IMR-90 (cell line): ENCODE data around the gene TSC1. TPM values are rescaled to one million over a fixed set of nuclear protein-coding genes. Genes with fewer than 3 reads are reported as not detected.

Experiments used
- ATAC-seq: fragments of 200-7000 bp; cut with Tn5 transposase; 2 replicates; pipeline ENCODE4 v1.9.1; 2020; ENCODE audit warnings: low read depth, mild to moderate bottlenecking, moderate library complexity
- BruUV-seq: library from RNA; stranded (reverse); fragments of 400-500 nt; replicated peaks from 2 replicates; lab custom pipeline; 2021; lab: Mats Ljungman, UMichigan
- CTCF ChIA-PET: fragments of 300-600 bp; formaldehyde crosslinking; extraction: SDS; loops from one replicate; lab custom pipeline; 2021; ENCODE audit warnings: antibody characterized with exemption; lab: Yijun Ruan, JAX
- POLR2A ChIA-PET: fragments of 300-600 bp; sonication (Branson Sonifier 250); formaldehyde crosslinking; loops from one replicate; lab custom pipeline; 2022; ENCODE audit warnings: antibody characterized with exemption; ENCODE audit not compliant: unreplicated experiment; lab: Charles Lee
- DNase-seq: peaks from one replicate; pipeline ENCODE4 v3.0.0; 2013
- H2AFZ ChIP-seq: replicated peaks from 2 replicates; pipeline ENCODE3; 2013; ENCODE audit warnings: low read length, mild to moderate bottlenecking; ENCODE audit not compliant: poor library complexity
- H2AK5ac ChIP-seq: 2 replicates; pipeline ENCODE4 v1.6.1; 2013; ENCODE audit warnings: low read depth, low read length, inconsistent platforms
- H2AK9ac ChIP-seq: replicated peaks from 2 replicates; pipeline ENCODE3; 2013; ENCODE audit warnings: mild to moderate bottlenecking, low read depth, low read length, moderate library complexity; ENCODE audit not compliant: poor library complexity
- H2BK120ac ChIP-seq: 2 replicates; pipeline ENCODE4 v1.6.1; 2013; ENCODE audit warnings: low read depth, low read length, inconsistent platforms
- H2BK15ac ChIP-seq: 3 replicates; pipeline ENCODE4 v1.6.1; 2013; ENCODE audit warnings: low read depth, low read length, inconsistent platforms
- H2BK20ac ChIP-seq: 2 replicates; pipeline ENCODE4 v1.6.1; 2013; ENCODE audit warnings: low read depth, mild to moderate bottlenecking, inconsistent platforms, low read length, moderate library complexity
- H2BK5ac ChIP-seq: 2 replicates; pipeline ENCODE4 v1.6.1; 2013; ENCODE audit warnings: mild to moderate bottlenecking, low read depth, low read length, inconsistent platforms; ENCODE audit not compliant: poor library complexity, severe bottlenecking
- H3K14ac ChIP-seq: replicated peaks from 2 replicates; pipeline ENCODE4 v1.6.1; 2013; ENCODE audit warnings: low read depth, low read length, inconsistent platforms
- H3K18ac ChIP-seq: 2 replicates; pipeline ENCODE4 v1.6.1; 2013; ENCODE audit warnings: low read depth, low read length, control low read depth
- H3K23ac ChIP-seq: 2 replicates; pipeline ENCODE4 v1.6.1; 2013; ENCODE audit warnings: low read depth, low read length, inconsistent platforms
- H3K27ac ChIP-seq: 2 replicates; pipeline ENCODE4 v1.5.1; 2013; ENCODE audit warnings: mild to moderate bottlenecking, control low read depth, low read length; ENCODE audit not compliant: insufficient read depth
- H3K27me3 ChIP-seq: 2 replicates; pipeline ENCODE4 v1.6.1; 2013; ENCODE audit warnings: low read length; ENCODE audit not compliant: control insufficient read depth, insufficient read depth
- H3K36me3 ChIP-seq: 2 replicates; pipeline ENCODE4 v1.6.1; 2013; ENCODE audit warnings: low read length, mixed read lengths; ENCODE audit not compliant: control insufficient read depth, insufficient read depth
- H3K4ac ChIP-seq: 2 replicates; pipeline ENCODE4 v1.6.1; 2013; ENCODE audit warnings: low read depth, low read length, inconsistent platforms
- H3K4me1 ChIP-seq: 2 replicates; pipeline ENCODE4 v1.6.1; 2013; ENCODE audit warnings: low read length, mixed read lengths; ENCODE audit not compliant: control insufficient read depth, insufficient read depth
- H3K4me2 ChIP-seq: 2 replicates; pipeline ENCODE4 v1.6.1; 2013; ENCODE audit warnings: low read depth, mild to moderate bottlenecking, control low read depth, low read length, moderate library complexity
- H3K4me3 ChIP-seq: 2 replicates; pipeline ENCODE4 v1.5.1; 2013; ENCODE audit warnings: low read depth, mild to moderate bottlenecking, control low read depth, low read length, moderate library complexity; ENCODE audit not compliant: insufficient read depth
- H3K56ac ChIP-seq: 2 replicates; pipeline ENCODE4 v1.6.1; 2013; ENCODE audit warnings: low read length, inconsistent platforms; ENCODE audit not compliant: insufficient read depth; ENCODE audit errors: extremely low read depth
- H3K79me1 ChIP-seq, 2 experiments: 2 replicates each; pipeline ENCODE4 v1.6.1; 2013; ENCODE audit warnings: low read length in 2 of 2, inconsistent platforms in 1 of 2, low read depth in 1 of 2
- H3K9ac ChIP-seq: 2 replicates; pipeline ENCODE4 v1.6.1; 2013; ENCODE audit warnings: low read depth, low read length, control low read depth
- H3K9me1 ChIP-seq: 2 replicates; pipeline ENCODE4 v1.6.1; 2013; ENCODE audit warnings: low read length, inconsistent platforms; ENCODE audit not compliant: insufficient read depth
- H3K9me3 ChIP-seq: 2 replicates; pipeline ENCODE4 v1.6.1; 2013; ENCODE audit warnings: low read length; ENCODE audit not compliant: control insufficient read depth, insufficient read depth
- H4K20me1 ChIP-seq: 2 replicates; pipeline ENCODE4 v1.6.1; 2013; ENCODE audit warnings: low read length, inconsistent platforms; ENCODE audit not compliant: insufficient read depth
- H4K5ac ChIP-seq: 2 replicates; pipeline ENCODE4 v1.6.1; 2013; ENCODE audit warnings: mild to moderate bottlenecking, low read depth, low read length, control low read depth
- H4K8ac ChIP-seq, 2 experiments: 2 replicates each; pipeline ENCODE4 v1.6.1; 2013; ENCODE audit warnings: low read depth in 2 of 2, low read length in 2 of 2, control low read depth in 1 of 2, inconsistent platforms in 1 of 2
- H4K91ac ChIP-seq: 2 replicates; pipeline ENCODE4 v1.6.1; 2013; ENCODE audit warnings: low read depth, low read length, inconsistent platforms; ENCODE audit not compliant: insufficient read depth
- CEBPB ChIP-seq: IDR thresholded peaks from 2 replicates; pipeline ENCODE4 v1.6.1; 2012; ENCODE audit warnings: low read depth, low read length, improper control_type of control experiment
- RFX5 ChIP-seq: IDR thresholded peaks from 2 replicates; pipeline ENCODE4 v1.8.0; 2012; ENCODE audit warnings: low read depth, mild to moderate bottlenecking, low read length, moderate library complexity
- WGBS, 2 experiments: methylation state at CpG; one replicate each; pipeline versions ENCODE4 v1.1.5 to v1.1.7; 2013; ENCODE audit warnings: missing lambda C conversion rate in 2 of 2; ENCODE audit not compliant: insufficient read length in 1 of 2; ENCODE audit errors: extremely low coverage in 2 of 2; 5-methylcytosine and 5-hydroxymethylcytosine counted together
- dilution Hi-C: fragments of 300-500 bp; cut with HindIII; formaldehyde crosslinking; loops from one replicate; pipeline ENCODE4 v1.14.3; 2018; ENCODE audit warnings: low sequenced_read_pairs; ENCODE audit not compliant: unreplicated experiment
- in situ Hi-C: fragments of 300-500 bp; cut with MboI; formaldehyde crosslinking; loops from 3 replicates; pipeline ENCODE4 v1.14.3; 2019; ENCODE audit warnings: low sequenced_read_pairs, inconsistent platforms, mixed read lengths
- intact Hi-C: fragments of 100-400 bp; cut with micrococcal nuclease; formaldehyde crosslinking; loops from 2 replicates; pipeline ENCODE4 v1.10.0; 2022
- polyA plus RNA-seq, 3 experiments: library from polyadenylated mRNA; depleted of rRNA; stranded (reverse); fragments of >200 nt; gene quantifications; 2 replicates each; pipeline ENCODE4 v1.2.3, GENCODE V29; 2012; ENCODE audit warnings: low replicate concordance in 1 of 3
- total RNA-seq: library from RNA; depleted of rRNA; stranded (reverse); fragments of >200 nt; gene quantifications from 2 replicates; pipeline ENCODE4 v1.2.3, GENCODE V29; 2012

The TSC1 gene
- total and polyA plus RNA-seq, 2 of the 4 experiments (the other 2 are of a cell fraction): 25.7 to 56.3 TPM

- no peak overlapping the region for H2BK5ac ChIP-seq
- no peak overlapping the region for H2AK5ac ChIP-seq
- H2BK15ac ChIP-seq: no peak overlapping the region
- no peak for DNase-seq
- in situ Hi-C loops (no loop called here), dilution Hi-C loops (no loop called here), intact Hi-C loops (no loop called here)
- ATAC-seq: no peak
- H4K8ac ChIP-seq: no peak overlapping the region
- H2AK9ac ChIP-seq: no peak overlapping the region
- no peak overlapping the region for H3K27ac ChIP-seq
- no peak overlapping the region for H2BK20ac ChIP-seq
- H3K14ac ChIP-seq: no peak overlapping the region
- peak; percentile 56 for TF ChIP-seq CEBPB
- TF ChIP-seq RFX5: no peak
- H4K91ac ChIP-seq: no peak overlapping the region
- 92% methylated on average over 2 of the region's 13 CpGs; no CpG with 5 or more reads in 1 of the 2 experiments for WGBS, 2 experiments
- H3K9me3 ChIP-seq: no peaks in the 10 kb centered on the region
- H3K18ac ChIP-seq: no peak overlapping the region
- CTCF ChIA-PET: no interaction called here
- H3K4me2 ChIP-seq: no peak overlapping the region
- H3K27me3 ChIP-seq: no peaks in the 10 kb centered on the region
- no peaks in the 10 kb centered on the region for H3K4me1 ChIP-seq
- no peak overlapping the region for H3K56ac ChIP-seq
- H2AFZ ChIP-seq: no peak overlapping the region
- POLR2A ChIA-PET: no interaction called here
- peaks cover 63% of the 10 kb centered on the region for H3K36me3 ChIP-seq
- H3K4me3 ChIP-seq: no peak overlapping the region
- no peaks in the 10 kb centered on the region for H3K79me1 ChIP-seq
- H2BK120ac ChIP-seq: no peak overlapping the region
- no peak overlapping the region for H3K9ac ChIP-seq
- H4K5ac ChIP-seq: no peak overlapping the region
- H3K23ac ChIP-seq: no peak overlapping the region
- no peaks in the 10 kb centered on the region for H3K9me1 ChIP-seq
- BruUV-seq: no TSS peak
- 0 out of 2 replicates have a peak, but pooled peaks cover 5% of the 10 kb centered on the region for H4K20me1 ChIP-seq
- no peak overlapping the region for H3K4ac ChIP-seq
Observed at GRCh38 chr9:132896264-132896663, 48.2 kb downstream of the TSC1 start.
